IPS-18c (cell line): ENCODE measurements around the gene DNASE1L3.
"Not testable (repeated sequence)": the region's sequence is repeated elsewhere in the genome, so short reads cannot be mapped to it uniquely, and the experiment has no call there.

Experiments used
- H3K4me3 ChIP-seq: 2 replicates; pipeline ENCODE4 v1.7.0; 2013; ENCODE audit warnings: low read depth, mild to moderate bottlenecking, low read length, moderate library complexity; ENCODE audit not compliant: insufficient read depth
- H3K9me3 ChIP-seq: one replicate; pipeline ENCODE4 v1.6.1; 2013; ENCODE audit warnings: mild to moderate bottlenecking, low read length, moderate library complexity; ENCODE audit not compliant: control insufficient read depth, insufficient read depth

The DNASE1L3 gene

DNA sequence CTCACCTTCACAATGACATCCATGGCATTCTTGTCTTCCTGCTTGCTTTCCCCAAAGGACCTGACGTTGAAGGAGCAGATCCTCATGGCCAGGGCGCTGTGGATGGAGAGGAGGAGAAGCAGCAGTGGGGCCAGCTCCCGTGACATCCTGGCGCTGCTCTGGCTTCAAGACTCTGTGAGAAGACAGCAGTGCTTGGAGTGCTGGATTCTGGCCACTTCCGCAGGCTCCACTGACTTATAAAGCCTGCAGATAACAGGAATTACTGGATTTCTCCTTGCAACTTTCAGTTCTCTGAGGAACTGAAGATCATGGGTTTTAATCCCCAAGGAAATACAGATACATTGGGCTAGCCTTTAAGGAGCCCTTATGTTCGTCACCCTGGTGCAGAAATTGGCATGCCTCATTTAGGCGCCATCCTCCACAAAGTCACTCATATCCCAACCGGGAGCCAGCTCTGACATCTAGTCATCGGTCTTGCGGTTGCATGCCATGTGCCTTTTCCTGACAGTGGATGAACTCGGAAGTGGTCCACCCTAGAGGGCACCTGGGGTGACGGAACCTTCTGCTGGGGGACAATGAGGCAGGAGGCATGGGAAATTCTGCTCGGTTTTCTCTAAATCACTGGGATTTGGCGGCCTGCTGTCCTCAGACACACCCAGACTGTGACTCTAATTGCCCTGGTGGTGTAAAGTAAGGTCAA lies at the start of gene DNASE1L3:
Gene DNASE1L3 (minus strand): TSS at position 212 of the 700 bp plus-strand sequence. CDS start 66 bp downstream, at position 146.
- H3K4me3 ChIP-seq, result no peak within 1 kb of the TSS
- no peaks in the 10 kb centered on the region for H3K9me3 ChIP-seq

DNA sequence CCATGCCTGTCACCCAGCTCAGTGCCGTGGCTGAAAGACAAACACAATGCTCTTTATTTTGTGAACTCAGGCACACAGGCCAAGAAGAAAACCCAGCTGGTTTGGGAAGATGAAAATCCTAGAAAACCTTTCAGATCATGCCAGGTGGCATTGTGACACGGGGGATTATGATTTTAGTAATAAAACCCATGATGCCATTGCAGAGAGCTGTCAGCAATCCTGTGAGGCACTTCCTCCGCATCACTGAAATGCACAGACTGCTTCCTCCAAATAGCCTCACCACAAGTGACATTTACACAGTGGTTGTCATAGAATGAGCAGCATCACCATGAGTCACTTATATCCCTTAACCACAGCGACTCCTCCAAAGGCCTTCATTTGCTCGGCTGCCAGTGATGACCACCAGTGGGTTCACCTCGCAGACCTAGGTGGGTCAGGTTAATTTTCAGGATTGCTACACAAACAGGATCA lies 49.5 kb upstream of the DNASE1L3 start:
- Histone ChIP-seq H3K9me3 (no peaks in the 10 kb centered on the region), H3K4me3 (no peak overlapping the region)

- Histone ChIP-seq H3K4me3 (no peak overlapping the region), H3K9me3 (no peaks in the 10 kb centered on the region)
Observed at GRCh38 chr3:58258392-58259055, 47.8 kb upstream of the DNASE1L3 start.

DNA sequence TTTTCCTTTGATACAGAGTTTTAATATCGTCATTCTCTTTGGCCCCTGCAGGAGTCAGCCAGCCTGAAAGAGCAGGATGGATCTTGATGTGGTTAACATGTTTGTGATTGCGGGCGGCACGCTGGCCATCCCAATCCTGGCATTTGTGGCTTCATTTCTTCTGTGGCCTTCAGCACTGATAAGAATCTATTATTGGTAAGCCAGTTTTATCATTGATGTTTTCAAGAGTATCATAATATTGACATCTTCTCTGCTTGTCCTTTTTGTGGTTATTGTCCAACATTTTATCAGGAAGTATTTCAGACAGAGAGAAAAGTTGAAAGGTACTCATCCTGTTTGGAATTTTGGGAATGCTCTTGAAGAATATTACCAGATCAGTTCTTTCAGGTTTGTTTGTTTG lies 45.7 kb upstream of the DNASE1L3 start:
- Histone ChIP-seq H3K9me3 (no peaks in the 10 kb centered on the region), H3K4me3 (no peak overlapping the region)

- Histone ChIP-seq H3K9me3 (no peaks in the 10 kb centered on the region), H3K4me3 (no peak overlapping the region)
Observed at GRCh38 chr3:58256061-58256460, 45.3 kb upstream of the DNASE1L3 start.

DNA sequence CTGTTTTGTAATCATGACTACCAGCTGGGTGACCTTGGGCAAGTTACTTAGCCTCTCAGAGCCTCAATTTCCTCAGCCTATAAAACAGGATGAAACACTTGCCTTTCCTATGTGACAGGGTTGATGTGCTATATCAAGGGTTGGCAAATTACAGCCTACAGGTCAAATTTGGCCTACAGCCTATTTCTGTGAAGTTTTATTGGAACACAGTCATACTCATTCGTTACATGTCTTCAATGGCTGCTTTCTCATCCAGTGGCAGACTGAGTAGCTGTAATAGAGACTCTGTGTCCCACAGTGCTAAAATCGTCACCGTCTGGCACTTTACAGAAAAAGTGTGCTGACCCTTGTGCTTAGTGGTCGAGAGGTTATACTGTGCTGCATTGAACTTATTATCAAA lies 43.4 kb upstream of the DNASE1L3 start:
- H3K9me3 ChIP-seq, result no peaks in the 10 kb centered on the region
- H3K4me3 ChIP-seq, result no peak overlapping the region

GRCh38 chr3:58251631-58252035 lies 40.9 kb upstream of the DNASE1L3 start:
- peaks cover 2% of the 10 kb centered on the region for H3K9me3 ChIP-seq
- H3K4me3 ChIP-seq, result no peak overlapping the region; the same call in 1 of the 2 replicates

DNA sequence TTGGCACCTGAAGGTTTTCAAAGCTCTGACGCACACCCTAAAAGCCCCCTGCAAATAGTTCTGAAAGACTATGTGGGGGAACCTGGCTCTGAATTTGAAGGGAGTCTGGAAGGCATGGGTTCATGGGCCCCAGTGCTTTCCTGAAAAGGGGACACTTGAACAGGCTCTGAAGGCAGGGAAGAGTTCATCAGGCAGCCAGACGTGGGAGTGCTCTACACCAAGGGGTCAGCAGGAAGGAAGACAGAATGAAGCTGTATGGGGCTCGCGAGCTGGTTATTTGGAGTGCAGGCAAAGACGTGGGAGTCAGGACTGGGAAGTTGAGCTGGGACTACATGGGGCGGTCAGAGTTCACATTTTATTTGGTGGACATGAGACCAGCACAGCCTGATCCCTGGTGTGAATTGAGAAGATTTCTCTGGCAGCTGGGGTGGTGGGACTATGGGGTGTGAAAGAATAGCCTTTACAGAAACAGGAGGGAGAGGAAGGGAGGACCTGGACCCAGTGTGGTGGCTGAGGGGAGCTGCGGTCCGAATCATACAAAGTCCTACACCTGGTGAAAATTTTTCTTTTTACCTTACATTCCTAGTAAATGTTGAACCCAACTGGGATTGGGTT lies 39.4 kb upstream of the DNASE1L3 start:
- no peak overlapping the region for H3K4me3 ChIP-seq
- H3K9me3 ChIP-seq, result peaks cover 2% of the 10 kb centered on the region

GRCh38 chr3:58249358-58250092 lies 38.8 kb upstream of the DNASE1L3 start:
- peaks cover 2% of the 10 kb centered on the region for H3K9me3 ChIP-seq
- H3K4me3 ChIP-seq, result no peak overlapping the region

DNA sequence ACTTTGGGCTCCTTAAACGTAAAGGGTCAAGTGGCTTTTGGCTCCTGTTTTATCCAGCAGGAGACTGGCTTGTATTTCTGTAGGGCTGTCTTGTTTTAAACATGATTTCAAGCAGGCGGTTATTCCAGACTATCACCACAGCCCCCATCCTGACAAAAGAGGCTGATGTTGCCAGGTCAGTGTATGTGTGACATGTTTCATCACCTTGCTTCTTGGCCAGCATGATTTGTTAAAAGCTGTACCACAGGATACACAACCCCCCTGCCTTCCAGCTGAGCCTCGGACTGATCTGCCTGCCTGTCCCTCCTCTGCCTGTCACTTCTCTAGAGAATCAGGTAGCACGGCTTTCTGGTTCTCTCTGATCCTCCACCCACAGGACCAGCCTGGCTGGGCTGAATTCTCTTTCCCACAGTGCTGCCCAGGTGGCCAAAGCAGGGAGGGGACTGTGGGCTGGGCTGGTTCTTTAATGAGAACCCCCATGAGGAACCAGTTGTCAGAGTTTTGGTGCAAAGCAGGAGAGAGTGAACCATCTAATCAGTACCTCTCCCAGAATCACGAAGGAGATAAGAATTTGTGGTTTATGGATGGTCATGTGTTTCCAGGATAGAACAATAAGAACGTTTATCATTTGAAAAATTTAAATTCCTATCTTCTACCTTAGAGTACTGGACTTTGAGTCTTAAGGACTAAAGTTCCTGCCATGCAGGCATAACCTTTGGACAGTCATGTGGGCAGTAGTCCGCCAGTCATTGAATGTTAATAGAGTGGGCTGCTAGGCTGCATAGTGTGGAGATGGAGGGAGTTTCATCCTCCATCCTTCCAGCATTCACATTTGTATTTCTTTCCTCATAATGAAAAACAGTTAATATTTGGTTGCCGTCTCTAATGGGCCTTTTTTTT lies 35.6 kb upstream of the DNASE1L3 start:
- no peak overlapping the region for H3K4me3 ChIP-seq
- peaks cover 2% of the 10 kb centered on the region for H3K9me3 ChIP-seq

- Histone ChIP-seq H3K4me3 (no peak overlapping the region), H3K9me3 (peaks cover 2% of the 10 kb centered on the region)
Observed at GRCh38 chr3:58243976-58244585, 33.3 kb upstream of the DNASE1L3 start.

GRCh38 chr3:58242860-58243259 lies 32.1 kb upstream of the DNASE1L3 start:
- H3K9me3 ChIP-seq, H3K4me3 ChIP-seq: not testable (repeated sequence)

- H3K4me3 ChIP-seq, result no peak overlapping the region
- no peaks in the 10 kb centered on the region for H3K9me3 ChIP-seq
Observed at GRCh38 chr3:58242340-58242739, 31.6 kb upstream of the DNASE1L3 start.

DNA sequence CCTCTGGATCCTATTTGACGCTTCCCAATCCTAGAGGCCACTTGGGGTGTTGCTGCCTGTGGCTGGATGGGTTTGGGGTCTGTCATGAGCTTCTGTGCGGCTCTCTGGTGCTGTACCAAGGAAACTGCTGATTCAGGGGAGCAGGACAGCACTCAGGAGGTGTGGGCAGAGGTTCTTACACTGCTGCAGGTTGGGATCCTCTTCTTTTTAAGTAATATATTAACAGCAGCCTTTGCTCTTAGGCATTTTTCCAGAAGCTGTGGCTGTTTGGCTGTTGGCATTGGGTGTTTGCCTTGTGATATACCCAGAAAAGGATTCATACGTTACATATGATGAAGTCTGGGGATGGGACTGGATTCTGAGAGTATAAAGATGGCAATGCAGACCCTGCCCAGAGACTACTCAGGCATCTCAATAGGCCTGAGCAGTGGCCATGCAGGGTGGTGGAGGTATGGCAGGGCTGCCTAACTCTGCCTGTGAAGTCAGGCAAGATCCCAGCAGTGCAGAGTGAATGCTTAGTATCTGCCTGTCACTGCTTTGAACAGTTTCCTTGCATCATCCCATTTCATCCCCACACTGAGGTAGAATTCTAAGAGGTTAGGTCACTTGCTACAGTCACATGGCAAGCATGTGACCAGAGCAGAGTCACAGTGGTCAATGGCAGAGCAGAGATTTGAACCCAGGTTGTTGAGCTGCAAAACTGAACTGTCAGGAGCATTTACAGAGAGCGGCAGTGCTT lies 30.7 kb upstream of the DNASE1L3 start:
- no peak overlapping the region for H3K4me3 ChIP-seq

GRCh38 chr3:58238830-58239229 lies 28.1 kb upstream of the DNASE1L3 start:
- H3K4me3 ChIP-seq, result peak overlapping the region; percentile 78; the same call in 1 of the 2 replicates
- H3K9me3 ChIP-seq, result no peaks in the 10 kb centered on the region

More for the DNA sequence above, 30.7 kb upstream of the DNASE1L3 start:
- no peaks in the 10 kb centered on the region for H3K9me3 ChIP-seq
